OCI-LY1 (cell line): ENCODE measurements around the gene RAB15.

Source experiments
- H2AFZ ChIP-seq: fragments of 200-600 bp; sonication (generic), shearing (Covaris generic); 2 replicates; pipeline ENCODE4 v1.6.0; 2014; ENCODE audit warnings: antibody characterized with exemption, mild to moderate bottlenecking, low read length
- H3F3A ChIP-seq: fragments of 200-600 bp; sonication (generic), shearing (Covaris generic); 2 replicates; pipeline ENCODE4 v1.6.0; 2014; ENCODE audit warnings: mild to moderate bottlenecking, antibody characterized with exemption, low read length, moderate library complexity; ENCODE audit not compliant: insufficient read depth
- H3K27ac ChIP-seq: fragments of 200-600 bp; sonication (generic); 2 replicates; pipeline ENCODE4 v1.5.1; 2014; ENCODE audit warnings: low read length, mixed run types, mild to moderate bottlenecking, low read depth; ENCODE audit not compliant: poor library complexity, severe bottlenecking
- H3K27me3 ChIP-seq: fragments of 200-600 bp; sonication (generic); 2 replicates; pipeline ENCODE4 v1.6.0; 2014; ENCODE audit warnings: antibody characterized with exemption, mild to moderate bottlenecking, low read length, moderate library complexity; ENCODE audit not compliant: insufficient read depth
- H3K36me3 ChIP-seq: fragments of 200-600 bp; sonication (generic); 2 replicates; pipeline ENCODE4 v1.6.1; 2014; ENCODE audit warnings: mild to moderate bottlenecking, antibody characterized with exemption, low read length, moderate library complexity, mixed read lengths; ENCODE audit not compliant: insufficient read depth
- H3K4me1 ChIP-seq: fragments of 200-600 bp; sonication (generic); 2 replicates; pipeline ENCODE4 v1.5.1; 2014; ENCODE audit warnings: mild to moderate bottlenecking, low read length, moderate library complexity; ENCODE audit not compliant: insufficient read depth, severe bottlenecking
- H3K4me2 ChIP-seq: fragments of 200-600 bp; sonication (generic), shearing (Covaris generic); 2 replicates; pipeline ENCODE4 v1.6.1; 2014; ENCODE audit warnings: low read length
- H3K4me3 ChIP-seq: fragments of 200-600 bp; sonication (generic); 2 replicates; pipeline ENCODE4 v1.5.1; 2014; ENCODE audit warnings: low read length, low read depth, mild to moderate bottlenecking, mixed read lengths; ENCODE audit not compliant: poor library complexity, severe bottlenecking
- H3K79me2 ChIP-seq: fragments of 200-600 bp; shearing (Covaris generic); 2 replicates; pipeline ENCODE4 v1.6.1; 2016; ENCODE audit warnings: mixed run types, low read length, mixed read lengths; ENCODE audit not compliant: insufficient read depth
- H3K9ac ChIP-seq: fragments of 200-600 bp; sonication (generic), shearing (Covaris generic); 2 replicates; pipeline ENCODE4 v1.6.1; 2014; ENCODE audit warnings: mild to moderate bottlenecking, low read length, mixed read lengths
- H3K9me2 ChIP-seq: fragments of 200-600 bp; sonication (generic), shearing (Covaris generic); 2 replicates; pipeline ENCODE4 v1.6.1; 2014; ENCODE audit warnings: low read depth, mild to moderate bottlenecking, low read length, mixed read lengths
- H3K9me3 ChIP-seq: fragments of 200-600 bp; shearing (Covaris generic); 2 replicates; pipeline ENCODE4 v1.6.1; 2014; ENCODE audit warnings: low read length, mixed read lengths
- H4K20me1 ChIP-seq: fragments of 200-600 bp; sonication (generic), shearing (Covaris generic); 2 replicates; pipeline ENCODE4 v1.6.0; 2016; ENCODE audit warnings: mild to moderate bottlenecking, low read length; ENCODE audit not compliant: insufficient read depth
- CTCF ChIP-seq: fragments of 200-600 bp; sonication (generic), shearing (Covaris generic); IDR thresholded peaks from 2 replicates; pipeline ENCODE4 v1.5.1; 2017; ENCODE audit warnings: mild to moderate bottlenecking, antibody characterized with exemption, low read length, moderate library complexity, mixed read lengths
- EZH2 ChIP-seq: fragments of 200-600 bp; sonication (generic), shearing (Covaris generic); IDR thresholded peaks from 2 replicates; pipeline ENCODE4 v1.8.0; 2017; ENCODE audit warnings: borderline replicate concordance, mixed run types, mild to moderate bottlenecking, antibody characterized with exemption, low read length, moderate library complexity, mixed read lengths

RAB15 gene

GRCh38 chr14:64979336-64980074 lies 7.4 kb upstream of the RAB15 start:
- Histone ChIP-seq H3K79me2 (no peaks in the 10 kb centered on the region), H3K36me3 (no peaks in the 10 kb centered on the region), H2AFZ (no peak overlapping the region), H3K4me1 (peaks cover 4% of the 10 kb centered on the region), H3K4me2 (no peak overlapping the region), H3K9ac (no peak overlapping the region), H3K4me3 (no peak overlapping the region), H3K9me3 (no peaks in the 10 kb centered on the region), H3K9me2 (no peaks in the 10 kb centered on the region), H3K27me3 (no peaks in the 10 kb centered on the region), H3F3A (no peaks in the 10 kb centered on the region), H4K20me1 (no peaks in the 10 kb centered on the region), H3K27ac (no peak overlapping the region)
- no peak for TF ChIP-seq EZH2
- TF ChIP-seq CTCF, result no peak

- Histone ChIP-seq H3K9ac (no peak overlapping the region), H3K27ac (no peak overlapping the region), H4K20me1 (no peaks in the 10 kb centered on the region), H3F3A (no peaks in the 10 kb centered on the region), H3K9me3 (no peaks in the 10 kb centered on the region), H3K4me3 (no peak overlapping the region), H3K79me2 (no peaks in the 10 kb centered on the region), H3K27me3 (peaks cover 6% of the 10 kb centered on the region; the same call in 1 of the 2 replicates), H3K9me2 (no peaks in the 10 kb centered on the region), H3K36me3 (no peaks in the 10 kb centered on the region), H3K4me2 (no peak overlapping the region), H3K4me1 (peaks cover 11% of the 10 kb centered on the region), H2AFZ (no peak overlapping the region)
- TF ChIP-seq CTCF (no peak), EZH2 (no peak)
These were observed 2.4 kb upstream of the RAB15 start for GRCh38 chr14:64974563-64974962.

- Histone ChIP-seq H3K9ac (no peak overlapping the region), H3K79me2 (no peaks in the 10 kb centered on the region), H3K9me3 (no peaks in the 10 kb centered on the region), H3K27me3 (peaks cover 6% of the 10 kb centered on the region; the same call in 1 of the 2 replicates), H3K4me3 (no peak overlapping the region), H4K20me1 (no peaks in the 10 kb centered on the region), H3F3A (no peaks in the 10 kb centered on the region), H3K9me2 (no peaks in the 10 kb centered on the region), H3K27ac (no peak overlapping the region), H3K4me1 (peaks cover 11% of the 10 kb centered on the region), H2AFZ (no peak overlapping the region), H3K4me2 (no peak overlapping the region), H3K36me3 (no peaks in the 10 kb centered on the region)
- TF ChIP-seq CTCF (no peak), EZH2 (no peak)
These were observed 1.7 kb upstream of the RAB15 start for GRCh38 chr14:64973826-64974225.
